K562 (cell line): ENCODE results near the gene PRTN3. TPM values are rescaled to one million over a fixed set of nuclear protein-coding genes. Genes with fewer than 3 reads are reported as not detected.
A peak's percentile ranks its signal among the peaks of the same experiment; 100 is the strongest.

ENCODE experiments used
- EHMT2 ChIP-seq: fragments of 450-650 bp; IDR thresholded peaks from 2 replicates; pipeline ENCODE4 v1.6.1; 2018; ENCODE audit warnings: antibody characterized with exemption
- IRF9 ChIP-seq: fragments of 450-650 bp; IDR thresholded peaks from 2 replicates; pipeline ENCODE4 v1.6.1; 2016; ENCODE audit warnings: missing biosample characterization, missing genetic modification characterization
- KHSRP ChIP-seq: fragments of 450-650 bp; IDR thresholded peaks from 2 replicates; pipeline ENCODE4 v1.6.1; 2017
- MLX ChIP-seq, 2 experiments: fragments of 450-650 bp in 1 of 2; sonication (generic) in 1 of 2; formaldehyde crosslinking; conservative IDR thresholded peaks; 2 replicates each; pipeline versions ENCODE4 v1.4.0 to v1.8.1; 2020 to 2022; ENCODE audit warnings: mild to moderate bottlenecking in 1 of 2, missing genetic modification reagents in 1 of 2
- NRF1 ChIP-seq, 2 experiments: fragments of 450-650 bp; IDR thresholded peaks in 1 of 2; conservative IDR thresholded peaks in 1 of 2; 2 replicates each; pipeline ENCODE4 v1.6.1; 2014; ENCODE audit warnings: mild to moderate bottlenecking in 2 of 2
- RBBP5 ChIP-seq: fragments of 200-600 bp; sonication (generic); IDR thresholded peaks from 2 replicates; pipeline ENCODE4 v1.6.1; 2012; ENCODE audit warnings: borderline replicate concordance, mild to moderate bottlenecking, low read length, control low read depth, inconsistent platforms; ENCODE audit not compliant: insufficient read depth, poor library complexity, severe bottlenecking
- RHOXF2B ChIP-seq: fragments of 250-450 bp; sonication (Bioruptor Pico); conservative IDR thresholded peaks from 2 replicates; pipeline ENCODE4 v1.5.1; 2021
- SRSF9 ChIP-seq: fragments of 200-400 bp; formaldehyde crosslinking; IDR thresholded peaks from 2 replicates; pipeline ENCODE4 v1.6.1; 2017; ENCODE audit warnings: low read depth, low read length, borderline replicate concordance
- TEAD2 ChIP-seq: fragments of 450-650 bp; IDR thresholded peaks from 2 replicates; pipeline ENCODE4 v1.6.1; 2016; ENCODE audit warnings: missing genetic modification characterization, control low read depth, missing compliant biosample characterization
- ZBTB43 ChIP-seq: sonication (generic); formaldehyde crosslinking; IDR thresholded peaks from 2 replicates; pipeline ENCODE4 v1.8.0; 2023; ENCODE audit warnings: mild to moderate bottlenecking, missing genetic modification reagents
- ZBTB49 ChIP-seq: sonication (generic); formaldehyde crosslinking; IDR thresholded peaks from 2 replicates; pipeline ENCODE4 v1.8.0; 2022; ENCODE audit warnings: missing genetic modification reagents, mild to moderate bottlenecking, borderline replicate concordance
- polyA plus RNA-seq, 8 experiments: library from polyadenylated mRNA; depleted of rRNA in 4 of 8; stranded (reverse) in 5 of 8; unstranded in 3 of 8; fragments of >200 nt; fragmentation: Nextera tagmentation in 2 of 8; fragmentation: Illumina TruSeq in 1 of 8; extraction: Ambion mirVana in 2 of 8; extraction: Trizol in 1 of 8; gene quantifications; 2 replicates each; pipeline versions ENCODE4 v1.2.1 to v1.2.3, GENCODE V29; 2011 to 2014; ENCODE audit warnings: inconsistent platforms in 1 of 8, missing spikeins in 1 of 8
- total RNA-seq, 7 experiments: library from RNA; depleted of rRNA in 6 of 7; stranded (reverse); fragments of >200 nt in 6 of 7; fragmentation: Illumina TruSeq in 2 of 7; extraction: Trizol in 2 of 7; gene quantifications; 2 replicates each; pipeline versions ENCODE4 v1.2.1 to v1.2.3, GENCODE V29; 2011 to 2021; ENCODE audit warnings: low replicate concordance in 1 of 7
- TF ChIP-seq, protein P1 (sequence below), 2 experiments: IDR thresholded peaks; 2 replicates each; pipeline ENCODE4 v1.6.1; 2011; ENCODE audit warnings: borderline replicate concordance in 1 of 2, control low read depth in 1 of 2, low read depth in 1 of 2, low read length in 1 of 2, mild to moderate bottlenecking in 1 of 2, mixed read lengths in 1 of 2, moderate library complexity in 1 of 2; ENCODE audit not compliant: insufficient read depth in 1 of 2, insufficient read length in 1 of 2, poor library complexity in 1 of 2, severe bottlenecking in 1 of 2; ENCODE audit errors: extremely low read depth in 1 of 2
- TF ChIP-seq, protein P2 (sequence below), 3 experiments: fragments of 200-800 bp in 1 of 3; fragments of 250-450 bp in 1 of 3; fragments of 450-650 bp in 1 of 3; sonication (Bioruptor Pico) in 1 of 3; sonication (Bioruptor generic) in 1 of 3; formaldehyde crosslinking in 1 of 3; IDR thresholded peaks; 2 replicates each; pipeline versions ENCODE4 v1.6.1 to v1.8.0; 2016 to 2022; ENCODE audit warnings: mild to moderate bottlenecking in 2 of 3, missing genetic modification characterization in 2 of 3, missing compliant biosample characterization in 1 of 3, moderate library complexity in 1 of 3

PRTN3 gene
- total and polyA plus RNA-seq, 9 of the 15 experiments (the other 6 are each of a cell fraction or from before 2014, with no cell fraction given), result 0.14 to 0.86 (median 0.43) TPM; not detected in 3

GRCh38 chr19:861756-862580, 21.2 kb downstream of the PRTN3 start (continued):
- TF ChIP-seq IRF9 (tag) (no peak), SRSF9 (no peak), MLX (CRISPR knock-in tag; conservative IDR thresholded peaks at IDR 0.05) (no peak), KHSRP (no peak), NRF1 (conservative IDR thresholded peaks at IDR 0.05 in 1 of 2, IDR thresholded peaks at IDR 0.05 in 1 of 2) (peak; percentile 82 to 86), ZBTB43 (CRISPR knock-in tag) (no peak), TEAD2 (tag) (no peak), ZBTB49 (CRISPR knock-in tag) (no peak), EHMT2 (no peak), RHOXF2B (CRISPR knock-in tag) (no peak), RBBP5 (no peak)
- TF ChIP-seq, protein P1, sequence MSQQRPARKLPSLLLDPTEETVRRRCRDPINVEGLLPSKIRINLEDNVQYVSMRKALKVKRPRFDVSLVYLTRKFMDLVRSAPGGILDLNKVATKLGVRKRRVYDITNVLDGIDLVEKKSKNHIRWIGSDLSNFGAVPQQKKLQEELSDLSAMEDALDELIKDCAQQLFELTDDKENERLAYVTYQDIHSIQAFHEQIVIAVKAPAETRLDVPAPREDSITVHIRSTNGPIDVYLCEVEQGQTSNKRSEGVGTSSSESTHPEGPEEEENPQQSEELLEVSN (IDR thresholded peaks at IDR 0.05; ENCODE audit: borderline replicate concordance in 1 of 2, extremely low read depth in 1 of 2, insufficient read depth in 1 of 2, insufficient read length in 1 of 2, low read depth in 1 of 2, low read length in 1 of 2, poor library complexity in 1 of 2, severe bottlenecking in 1 of 2), result peak; percentile 91 to 94
- TF ChIP-seq, protein P2, sequence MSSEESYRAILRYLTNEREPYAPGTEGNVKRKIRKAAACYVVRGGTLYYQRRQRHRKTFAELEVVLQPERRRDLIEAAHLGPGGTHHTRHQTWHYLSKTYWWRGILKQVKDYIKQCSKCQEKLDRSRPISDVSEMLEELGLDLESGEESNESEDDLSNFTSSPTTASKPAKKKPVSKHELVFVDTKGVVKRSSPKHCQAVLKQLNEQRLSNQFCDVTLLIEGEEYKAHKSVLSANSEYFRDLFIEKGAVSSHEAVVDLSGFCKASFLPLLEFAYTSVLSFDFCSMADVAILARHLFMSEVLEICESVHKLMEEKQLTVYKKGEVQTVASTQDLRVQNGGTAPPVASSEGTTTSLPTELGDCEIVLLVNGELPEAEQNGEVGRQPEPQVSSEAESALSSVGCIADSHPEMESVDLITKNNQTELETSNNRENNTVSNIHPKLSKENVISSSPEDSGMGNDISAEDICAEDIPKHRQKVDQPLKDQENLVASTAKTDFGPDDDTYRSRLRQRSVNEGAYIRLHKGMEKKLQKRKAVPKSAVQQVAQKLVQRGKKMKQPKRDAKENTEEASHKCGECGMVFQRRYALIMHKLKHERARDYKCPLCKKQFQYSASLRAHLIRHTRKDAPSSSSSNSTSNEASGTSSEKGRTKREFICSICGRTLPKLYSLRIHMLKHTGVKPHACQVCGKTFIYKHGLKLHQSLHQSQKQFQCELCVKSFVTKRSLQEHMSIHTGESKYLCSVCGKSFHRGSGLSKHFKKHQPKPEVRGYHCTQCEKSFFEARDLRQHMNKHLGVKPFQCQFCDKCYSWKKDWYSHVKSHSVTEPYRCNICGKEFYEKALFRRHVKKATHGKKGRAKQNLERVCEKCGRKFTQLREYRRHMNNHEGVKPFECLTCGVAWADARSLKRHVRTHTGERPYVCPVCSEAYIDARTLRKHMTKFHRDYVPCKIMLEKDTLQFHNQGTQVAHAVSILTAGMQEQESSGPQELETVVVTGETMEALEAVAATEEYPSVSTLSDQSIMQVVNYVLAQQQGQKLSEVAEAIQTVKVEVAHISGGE (CRISPR knock-in tag; IDR thresholded peaks at IDR 0.05), result no peak
